GM13976 (cell line): ENCODE measurements around the gene ARHGEF11.

ENCODE experiments used
- DNase-seq: peaks from one replicate; pipeline ENCODE4 v3.0.0; 2012; ENCODE audit warnings: low spot score
- CTCF ChIP-seq: IDR thresholded peaks from 2 replicates; pipeline ENCODE4 v1.5.1; 2012; ENCODE audit warnings: borderline replicate concordance, mild to moderate bottlenecking; ENCODE audit not compliant: insufficient read depth; ENCODE audit errors: extremely low read depth, missing control alignments, control extremely low read depth
- in situ Hi-C: fragments of 300-500 bp; cut with MboI; formaldehyde crosslinking; loops from one replicate; pipeline ENCODE4 v1.12.0; 2022; ENCODE audit warnings: low sequenced_read_pairs, mixed read lengths, inconsistent platforms; ENCODE audit not compliant: unreplicated experiment

Gene ARHGEF11

DNA sequence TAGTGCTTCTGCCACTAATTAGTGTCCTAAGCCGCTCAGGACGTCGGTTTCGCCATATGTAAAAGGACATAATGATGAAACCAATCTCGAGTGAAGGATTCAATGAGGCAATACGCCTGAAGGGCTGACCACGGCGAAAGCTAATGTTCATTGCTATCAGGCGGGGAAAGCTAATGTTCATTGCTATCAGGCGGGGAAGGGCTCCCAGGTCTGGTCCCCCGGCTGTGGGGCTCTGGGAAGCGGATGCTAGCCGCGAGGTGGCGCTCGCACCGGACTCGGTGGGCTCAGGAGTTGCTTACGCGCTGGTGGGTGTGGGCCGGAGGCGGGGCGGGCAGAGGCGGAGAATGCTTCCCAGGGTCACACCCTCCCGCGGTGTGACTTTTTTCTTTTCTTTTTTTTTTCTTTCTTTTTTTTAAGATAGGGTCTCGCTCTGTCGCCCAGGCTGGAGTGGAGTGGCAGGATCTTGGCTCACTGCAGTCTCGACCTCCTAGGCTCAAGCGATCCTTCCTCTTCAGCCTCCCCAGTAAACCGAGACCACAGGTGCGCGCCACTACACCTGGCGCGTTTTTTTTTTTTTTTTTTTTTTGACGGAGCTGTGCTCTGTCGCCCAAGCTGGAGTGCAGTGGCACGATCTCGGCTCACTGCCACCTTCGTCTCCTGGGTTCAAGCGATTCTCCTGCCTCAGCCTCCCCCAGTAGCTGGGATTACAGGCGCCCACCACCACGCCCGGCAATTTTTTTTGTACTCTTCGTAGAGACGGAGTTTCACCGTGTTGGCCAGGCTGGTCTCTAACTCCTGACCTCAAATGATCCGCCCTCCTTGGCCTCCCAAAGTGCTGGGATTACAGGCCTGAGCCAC lies 153.1 kb downstream of the ARHGEF11 start:
- peak; percentile 90 for DNase-seq
- TF ChIP-seq CTCF = peak; percentile 84
- in situ Hi-C loops = loop anchor here (5.0 kb wide), 1 partner anchor 50 kb away; no protein-coding TSS in a partner anchor

DNA sequence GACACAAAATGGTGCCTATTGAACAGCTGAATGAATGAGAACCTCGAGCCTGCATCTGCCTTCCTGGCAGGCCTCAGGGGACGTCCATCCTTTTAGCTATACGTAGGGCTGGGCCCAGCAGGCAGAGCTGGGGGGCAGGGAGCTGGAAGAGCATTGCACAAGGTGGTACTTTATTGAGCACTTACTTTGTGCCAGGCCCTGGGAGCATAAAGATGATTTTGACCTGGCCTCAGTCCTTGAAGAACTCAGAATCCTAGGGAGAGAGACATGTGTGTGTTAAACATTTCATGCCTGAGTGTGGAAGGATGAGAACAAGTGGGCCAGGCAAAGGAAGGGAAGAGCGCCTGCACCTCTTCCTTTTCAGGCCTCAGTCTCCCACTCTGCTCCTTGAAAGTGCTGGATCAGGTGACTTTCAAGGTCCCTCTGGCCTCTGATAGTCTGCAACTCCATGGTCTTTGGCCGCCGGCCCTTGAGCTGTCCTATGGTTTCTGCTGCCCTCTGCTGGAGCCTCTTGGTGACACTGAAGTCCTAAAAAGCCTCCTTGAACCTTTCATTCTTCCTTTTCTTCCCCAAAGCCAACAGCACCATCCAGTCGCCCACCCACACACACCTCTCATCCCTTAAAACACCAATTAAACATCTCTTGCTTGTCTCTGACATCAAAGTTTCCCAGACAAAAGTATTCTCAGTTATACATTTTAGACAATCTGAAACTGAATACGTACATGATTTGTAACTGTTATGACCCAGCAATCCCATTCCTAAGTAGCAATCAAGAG lies 155.6 kb downstream of the ARHGEF11 start:
- in situ Hi-C loops = loop anchor here (5.0 kb wide), 1 partner anchor 48 kb away; no protein-coding TSS in a partner anchor
- peak; percentile 84 for DNase-seq
- TF ChIP-seq CTCF = peak; percentile 61

DNA sequence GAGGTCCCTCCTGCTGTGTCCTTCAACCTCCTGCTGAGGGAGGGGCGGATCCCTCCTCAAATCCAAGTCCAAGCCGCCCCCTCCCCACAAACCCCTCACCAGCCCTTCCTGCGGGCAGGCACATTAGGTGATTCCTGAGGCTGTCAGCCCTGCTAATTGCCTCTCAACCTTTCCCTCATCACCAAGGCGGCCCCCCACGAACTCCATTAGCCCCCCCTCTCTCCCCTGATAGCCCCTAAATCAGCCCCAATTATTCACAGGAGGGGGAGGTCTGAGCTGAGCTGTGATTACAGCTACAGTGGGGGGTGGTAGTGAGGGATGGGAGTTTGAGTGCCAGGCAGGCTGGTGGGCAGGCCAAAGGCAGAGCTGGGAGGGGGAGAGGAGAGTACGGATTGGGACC lies 157.8 kb downstream of the ARHGEF11 start:
- in situ Hi-C loops = no loop called here
- no peak for DNase-seq
- no peak for TF ChIP-seq CTCF

- TF ChIP-seq CTCF = no peak
- in situ Hi-C loops = no loop called here
- no peak for DNase-seq
Observed at GRCh38 chr1:156887317-156887716, 158.2 kb downstream of the ARHGEF11 start.

GRCh38 chr1:156886583-156887281 lies 158.8 kb downstream of the ARHGEF11 start:
- in situ Hi-C loops = no loop called here
- no peak for TF ChIP-seq CTCF
- DNase-seq = no peak

DNA sequence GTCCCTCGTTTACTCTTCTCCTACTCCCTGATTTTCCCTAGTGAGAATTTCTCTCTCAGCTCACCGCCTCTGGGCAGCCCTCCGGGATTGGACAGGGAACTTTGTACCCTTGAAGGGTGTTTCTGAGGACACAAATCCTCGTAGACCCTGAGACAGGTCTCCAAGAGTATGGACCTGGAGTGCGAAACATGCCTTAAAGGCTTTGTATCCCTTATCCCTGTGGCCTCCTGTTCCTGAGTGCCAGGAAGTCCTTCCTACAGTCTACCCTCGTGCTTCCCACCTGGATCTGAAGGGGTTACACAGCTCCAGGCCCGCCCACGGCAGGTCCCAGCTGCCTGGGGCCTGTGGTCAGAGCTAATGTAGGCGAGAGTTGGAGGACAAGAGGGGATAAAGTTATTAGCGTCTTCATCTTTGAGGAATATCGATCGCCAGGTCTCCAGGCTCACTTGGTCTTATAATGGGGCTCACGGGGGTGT lies 159.6 kb downstream of the ARHGEF11 start:
- in situ Hi-C loops = no loop called here
- no peak for TF ChIP-seq CTCF
- DNase-seq = no peak
